Thyroid gland (tissue), 4 donors: ENCODE results near the gene HSPB3. TPM values are rescaled to one million over a fixed set of nuclear protein-coding genes. Genes with fewer than 3 reads are reported as not detected.

Experiments
- DNase-seq, 2 donors: peaks; one replicate each; pipeline ENCODE4 v3.0.0-alpha.2; 2019
- H3K27ac ChIP-seq, 3 donors: fragments of 200-600 bp; sonication (generic); 1 replicate in 2 of 3; 2 replicates in 1 of 3; pipeline ENCODE4 v1.5.1; 2016 to 2019; ENCODE audit warnings: mild to moderate bottlenecking in 1 of 3, moderate library complexity in 1 of 3
- H3K27me3 ChIP-seq: fragments of 200-600 bp; sonication (generic); one replicate; pipeline ENCODE4 v1.5.1; 2019
- H3K36me3 ChIP-seq, 2 donors: fragments of 200-600 bp; sonication (generic); one replicate each; pipeline ENCODE4 v1.5.1; 2016 to 2019
- H3K4me1 ChIP-seq, 2 donors: fragments of 200-600 bp; sonication (generic); one replicate each; pipeline ENCODE4 v1.5.1; 2017 to 2019
- H3K4me3 ChIP-seq, 3 donors: fragments of 200-600 bp; sonication (generic); replicated peaks in 1 of 3; 1 replicate in 2 of 3; 2 replicates in 1 of 3; pipeline ENCODE4 v1.5.1; 2016; ENCODE audit warnings: mild to moderate bottlenecking in 1 of 3
- H3K9me3 ChIP-seq: fragments of 200-600 bp; sonication (generic); one replicate; pipeline ENCODE4 v1.5.1; 2017
- POLR2A ChIP-seq, 2 donors: fragments of 450-650 bp; IDR thresholded peaks; one replicate each; pipeline ENCODE4 v1.6.1; 2017; ENCODE audit warnings: antibody characterized with exemption in 2 of 2, mild to moderate bottlenecking in 2 of 2, moderate library complexity in 1 of 2
- WGBS, 2 donors: methylation state at CpG; one replicate each; pipeline ENCODE4 v1.1.5; 2017; 5-methylcytosine and 5-hydroxymethylcytosine counted together
- intact Hi-C: fragments of 100-400 bp; cut with DNase I; formaldehyde crosslinking; loops from one replicate; pipeline ENCODE4 v1.15.1; 2023
- total RNA-seq, 4 donors: library from RNA; depleted of rRNA; stranded (reverse); fragments of >200 nt; gene quantifications; one replicate each; pipeline ENCODE4 v1.2.3, GENCODE V29; 2016
- TF ChIP-seq, protein P1 (sequence below), 6 experiments: fragments of 200-600 bp in 3 of 6; fragments of 450-650 bp in 3 of 6; sonication (generic) in 3 of 6; IDR thresholded peaks; one replicate each; pipeline ENCODE4 v1.5.1; 2016 to 2019; ENCODE audit warnings: antibody characterized with exemption in 6 of 6, mild to moderate bottlenecking in 2 of 6, inconsistent platforms in 1 of 6, moderate library complexity in 1 of 6

Gene HSPB3
- total RNA-seq, 4 donors from 2014 or later, result not detected

DNA sequence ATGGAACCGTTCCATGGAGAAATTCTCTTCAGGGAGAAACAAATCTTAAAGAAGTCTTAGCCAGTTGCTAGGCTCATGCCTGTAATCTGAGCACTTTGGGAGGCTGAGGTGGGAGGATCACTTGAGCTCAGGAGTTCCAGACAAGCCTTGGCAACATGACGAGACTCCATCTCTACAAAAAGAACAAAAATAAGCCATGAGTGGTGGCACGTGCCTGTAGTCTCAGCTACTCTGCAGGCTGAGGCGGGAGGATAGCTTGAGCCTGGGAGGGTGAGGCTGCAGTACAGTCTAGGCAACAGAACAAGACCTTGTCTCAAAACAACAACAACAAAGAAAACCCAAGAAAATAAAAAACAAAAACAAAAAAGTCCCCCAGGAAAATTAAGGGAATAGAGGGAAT lies 8.2 kb downstream of the HSPB3 start:
- Histone ChIP-seq H3K4me1 (no peaks in the 10 kb centered on the region), H3K9me3 (no peaks in the 10 kb centered on the region), H3K36me3 (no peaks in the 10 kb centered on the region), H3K4me3 (no peak overlapping the region), H3K27me3 (no peaks in the 10 kb centered on the region), H3K27ac (no peak overlapping the region)
- TF ChIP-seq, protein P1, sequence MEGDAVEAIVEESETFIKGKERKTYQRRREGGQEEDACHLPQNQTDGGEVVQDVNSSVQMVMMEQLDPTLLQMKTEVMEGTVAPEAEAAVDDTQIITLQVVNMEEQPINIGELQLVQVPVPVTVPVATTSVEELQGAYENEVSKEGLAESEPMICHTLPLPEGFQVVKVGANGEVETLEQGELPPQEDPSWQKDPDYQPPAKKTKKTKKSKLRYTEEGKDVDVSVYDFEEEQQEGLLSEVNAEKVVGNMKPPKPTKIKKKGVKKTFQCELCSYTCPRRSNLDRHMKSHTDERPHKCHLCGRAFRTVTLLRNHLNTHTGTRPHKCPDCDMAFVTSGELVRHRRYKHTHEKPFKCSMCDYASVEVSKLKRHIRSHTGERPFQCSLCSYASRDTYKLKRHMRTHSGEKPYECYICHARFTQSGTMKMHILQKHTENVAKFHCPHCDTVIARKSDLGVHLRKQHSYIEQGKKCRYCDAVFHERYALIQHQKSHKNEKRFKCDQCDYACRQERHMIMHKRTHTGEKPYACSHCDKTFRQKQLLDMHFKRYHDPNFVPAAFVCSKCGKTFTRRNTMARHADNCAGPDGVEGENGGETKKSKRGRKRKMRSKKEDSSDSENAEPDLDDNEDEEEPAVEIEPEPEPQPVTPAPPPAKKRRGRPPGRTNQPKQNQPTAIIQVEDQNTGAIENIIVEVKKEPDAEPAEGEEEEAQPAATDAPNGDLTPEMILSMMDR (IDR thresholded peaks at IDR 0.05), result no peak
- TF ChIP-seq POLR2A (IDR thresholded peaks at IDR 0.05), result no peak
- 62 to 80% methylated on average over 4 of the region's 4 CpGs for WGBS, 2 donors
- intact Hi-C loops, result no loop called here
- no peak for DNase-seq

DNA sequence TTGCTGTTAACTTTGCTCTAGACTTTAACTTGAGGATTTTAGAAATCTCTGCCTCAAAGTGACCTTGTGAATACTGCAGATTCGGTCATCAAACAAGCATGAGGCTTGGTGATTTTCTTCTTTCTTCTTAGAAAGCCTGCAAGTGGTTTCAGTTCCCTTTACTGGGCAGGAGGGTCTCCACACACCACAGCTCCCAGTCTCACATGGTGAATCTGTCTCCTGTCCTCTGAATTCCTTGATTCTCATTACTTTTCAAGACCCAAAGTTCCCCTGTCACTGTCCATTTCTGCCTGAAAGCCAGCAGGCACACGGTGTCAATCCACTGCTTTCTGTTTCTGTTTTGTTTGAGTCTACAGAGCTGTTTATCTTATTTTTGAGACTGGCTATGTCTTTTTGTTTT lies 14.1 kb downstream of the HSPB3 start:
- Histone ChIP-seq H3K27me3 (no peaks in the 10 kb centered on the region), H3K4me3 (no peak overlapping the region), H3K36me3 (no peaks in the 10 kb centered on the region), H3K4me1 (peaks cover 9 to 17% of the 10 kb centered on the region in 2 donors), H3K27ac (peak overlapping the region in 1 of 3 donors; percentile 6), H3K9me3 (no peaks in the 10 kb centered on the region)
- intact Hi-C loops, result no loop called here
- no peak for DNase-seq
- TF ChIP-seq, protein P1 (IDR thresholded peaks at IDR 0.05), result no peak
- no peak for TF ChIP-seq POLR2A (IDR thresholded peaks at IDR 0.05)
- 58 to 59% methylated on average over 2 of the region's 2 CpGs for WGBS, 2 donors

DNA sequence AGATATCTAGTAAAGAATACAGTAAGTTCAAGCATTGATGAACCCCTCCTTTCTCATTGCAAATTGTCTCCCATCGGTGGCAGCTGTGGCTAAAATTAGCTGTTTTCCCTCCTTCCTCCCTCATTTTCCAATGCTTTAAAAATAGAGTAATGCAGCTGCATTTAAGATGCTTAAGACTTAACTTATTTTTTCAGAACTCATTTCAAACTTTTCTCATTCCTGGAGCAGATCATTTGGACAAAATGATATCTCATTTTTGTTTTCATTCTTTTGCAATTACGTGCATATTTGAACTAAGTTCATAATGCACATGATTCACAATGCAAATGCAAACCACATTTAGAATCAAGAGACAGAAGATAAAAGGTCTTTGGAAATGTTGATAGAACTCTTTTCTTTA lies 14.6 kb downstream of the HSPB3 start:
- Histone ChIP-seq H3K4me1 (peaks cover 9 to 17% of the 10 kb centered on the region in 2 donors), H3K9me3 (no peaks in the 10 kb centered on the region), H3K4me3 (no peak overlapping the region), H3K27ac (peak overlapping the region in 1 of 3 donors; percentile 12), H3K27me3 (no peaks in the 10 kb centered on the region), H3K36me3 (no peaks in the 10 kb centered on the region)
- intact Hi-C loops, result no loop called here
- TF ChIP-seq, protein P1 (IDR thresholded peaks at IDR 0.05), result no peak
- DNase-seq, result no peak
- WGBS, 2 donors, result 62 to 72% methylated on average over 2 of the region's 2 CpGs

- H3K36me3 ChIP-seq, result no peaks in the 10 kb centered on the region
- peak overlapping the region in 1 of 3 donors; percentile 12 for H3K27ac ChIP-seq
- peaks cover 9 to 17% of the 10 kb centered on the region in 2 donors for H3K4me1 ChIP-seq
- 15 to 32% methylated on average over 1 of the region's 1 CpG for WGBS, 2 donors
- H3K9me3 ChIP-seq, result no peaks in the 10 kb centered on the region
- intact Hi-C loops, result no loop called here
- TF ChIP-seq, protein P1 (IDR thresholded peaks at IDR 0.05), result no peak
- TF ChIP-seq POLR2A (IDR thresholded peaks at IDR 0.05), result no peak
- H3K4me3 ChIP-seq, result no peak overlapping the region
- no peaks in the 10 kb centered on the region for H3K27me3 ChIP-seq
- DNase-seq, result peak; percentile 20 to 36
Observed at GRCh38 chr5:54470677-54471076, 15.2 kb downstream of the HSPB3 start.

- intact Hi-C loops, result no loop called here
- no peaks in the 10 kb centered on the region for H3K27me3 ChIP-seq
- H3K9me3 ChIP-seq, result no peaks in the 10 kb centered on the region
- no peak for TF ChIP-seq POLR2A (IDR thresholded peaks at IDR 0.05)
- H3K4me1 ChIP-seq, result peaks cover 9 to 17% of the 10 kb centered on the region in 2 donors
- 61 to 64% methylated on average over 3 of the region's 3 CpGs for WGBS, 2 donors
- no peak overlapping the region for H3K4me3 ChIP-seq
- DNase-seq, result no peak
- H3K36me3 ChIP-seq, result no peaks in the 10 kb centered on the region
- no peak overlapping the region for H3K27ac ChIP-seq
Observed at GRCh38 chr5:54471398-54471797, 15.9 kb downstream of the HSPB3 start.

- no peak overlapping the region for H3K27ac ChIP-seq
- WGBS, 2 donors, result 81 to 89% methylated on average over 2 of the region's 2 CpGs
- no peak overlapping the region for H3K4me3 ChIP-seq
- H3K27me3 ChIP-seq, result no peaks in the 10 kb centered on the region
- H3K36me3 ChIP-seq, result no peaks in the 10 kb centered on the region
- no peaks in the 10 kb centered on the region for H3K4me1 ChIP-seq
- no peaks in the 10 kb centered on the region for H3K9me3 ChIP-seq
- no peak for TF ChIP-seq POLR2A (IDR thresholded peaks at IDR 0.05)
- TF ChIP-seq, protein P1 (IDR thresholded peaks at IDR 0.05), result no peak
- no peak for DNase-seq
- intact Hi-C loops, result no loop called here
Observed at GRCh38 chr5:54476682-54477081, 21.2 kb downstream of the HSPB3 start.
